H1 (cell line): ENCODE data around the gene GGA3. TPM values are rescaled to one million over a fixed set of nuclear protein-coding genes. Genes with fewer than 3 reads are reported as not detected.

Experiments used
- CTCF ChIA-PET: fragments of 300-600 bp; sonication (Branson Sonifier 250); formaldehyde crosslinking; loops from one replicate; lab custom pipeline; 2021; ENCODE audit not compliant: partially characterized antibody; lab: Charles Lee
- POLR2A ChIA-PET: fragments of 300-600 bp; sonication (Branson Sonifier 250); formaldehyde crosslinking; loops from one replicate; lab custom pipeline; 2021; ENCODE audit warnings: inconsistent platforms; ENCODE audit not compliant: partially characterized antibody; lab: Charles Lee
- DNase-seq, 2 experiments: peaks; one replicate each; pipeline versions ENCODE4 v3.0.0 to v3.0.0-alpha.2; 2010 to 2022; ENCODE audit warnings: low spot score in 2 of 2, low read depth in 1 of 2, mixed read lengths in 1 of 2
- FAIRE-seq: peaks from 2 replicates; lab custom pipeline; 2011; peaks lifted over from hg19 to GRCh38; lab: Jason Lieb, UNC
- H2AFZ ChIP-seq: 2 replicates; pipeline ENCODE4 v1.8.1; 2012; ENCODE audit warnings: low read length, inconsistent platforms
- H2AK5ac ChIP-seq: 2 replicates; pipeline ENCODE4 v1.6.1; 2013; ENCODE audit warnings: low read depth, low read length
- H2BK120ac ChIP-seq: replicated peaks from 2 replicates; pipeline ENCODE3; 2013; ENCODE audit warnings: low read depth, low read length, inconsistent platforms
- H2BK12ac ChIP-seq: 2 replicates; pipeline ENCODE4 v1.6.1; 2013; ENCODE audit warnings: low read depth, low read length
- H2BK15ac ChIP-seq: 2 replicates; pipeline ENCODE4 v1.6.1; 2013; ENCODE audit warnings: low read length
- H2BK20ac ChIP-seq: 2 replicates; pipeline ENCODE4 v1.6.1; 2013; ENCODE audit warnings: low read length
- H2BK5ac ChIP-seq: 2 replicates; pipeline ENCODE4 v1.6.1; 2013; ENCODE audit warnings: low read depth, low read length
- H3K14ac ChIP-seq: 2 replicates; pipeline ENCODE4 v1.6.1; 2013; ENCODE audit warnings: inconsistent platforms; ENCODE audit not compliant: insufficient read length
- H3K18ac ChIP-seq: 2 replicates; pipeline ENCODE4 v1.6.1; 2013; ENCODE audit warnings: low read length; ENCODE audit errors: extremely low read depth
- H3K23ac ChIP-seq: 2 replicates; pipeline ENCODE4 v1.6.1; 2013; ENCODE audit warnings: inconsistent platforms; ENCODE audit not compliant: insufficient read length
- H3K23me2 ChIP-seq: 2 replicates; pipeline ENCODE4 v1.6.1; 2013; ENCODE audit warnings: low read depth, low read length
- H3K27ac ChIP-seq: 2 replicates; pipeline ENCODE4 v1.6.1; 2011; ENCODE audit warnings: low read depth, low read length, inconsistent platforms
- H3K27me3 ChIP-seq, 4 experiments: replicated peaks in 1 of 4; 1 replicate in 1 of 4; 2 replicates in 3 of 4; pipeline versions ENCODE4 v1.6.1 to v1.8.1; 2011 to 2013; ENCODE audit warnings: low read length in 3 of 4, mild to moderate bottlenecking in 3 of 4, inconsistent platforms in 2 of 4, mixed read lengths in 2 of 4, moderate library complexity in 1 of 4; ENCODE audit not compliant: control insufficient read depth in 3 of 4, insufficient read depth in 3 of 4; ENCODE audit errors: extremely low read depth in 1 of 4
- H3K36me3 ChIP-seq, 4 experiments: 2 replicates each; pipeline versions ENCODE4 v1.6.1 to v1.8.1; 2011 to 2013; ENCODE audit warnings: mild to moderate bottlenecking in 4 of 4, low read length in 3 of 4, moderate library complexity in 2 of 4, control low read depth in 1 of 4, inconsistent platforms in 1 of 4; ENCODE audit not compliant: insufficient read depth in 4 of 4, control insufficient read depth in 2 of 4
- H3K4ac ChIP-seq: replicated peaks from 2 replicates; pipeline ENCODE3; 2013; ENCODE audit warnings: low read length, low read depth, mixed read lengths, inconsistent platforms; ENCODE audit not compliant: insufficient read length
- H3K4me1 ChIP-seq, 4 experiments: replicated peaks in 1 of 4; 1 replicate in 1 of 4; 2 replicates in 3 of 4; pipeline versions ENCODE4 v1.6.1 to v1.8.1; 2011 to 2013; ENCODE audit warnings: low read length in 3 of 4, inconsistent platforms in 2 of 4, mixed read lengths in 1 of 4; ENCODE audit not compliant: insufficient read depth in 4 of 4, control insufficient read depth in 3 of 4
- H3K4me2 ChIP-seq, 2 experiments: 2 replicates each; pipeline versions ENCODE4 v1.6.1 to v1.8.1; 2011 to 2013; ENCODE audit warnings: low read depth in 2 of 2, low read length in 2 of 2, control low read depth in 1 of 2, inconsistent platforms in 1 of 2, mild to moderate bottlenecking in 1 of 2; ENCODE audit not compliant: insufficient read depth in 1 of 2
- H3K4me3 ChIP-seq, 4 experiments: fragments of 200-600, 300-600 bp in 1 of 4; sonication (generic), shearing (Covaris generic), sonication (Bioruptor Twin) in 1 of 4; 2 replicates each; pipeline versions ENCODE4 v1.5.1 to v1.8.1; 2011 to 2016; ENCODE audit warnings: low read length in 4 of 4, low read depth in 3 of 4, control low read depth in 2 of 4, inconsistent platforms in 2 of 4, mild to moderate bottlenecking in 2 of 4, mixed read lengths in 1 of 4, moderate library complexity in 1 of 4; ENCODE audit not compliant: insufficient read depth in 2 of 4; ENCODE audit errors: extremely low read depth in 1 of 4
- H3K56ac ChIP-seq: replicated peaks from 2 replicates; pipeline ENCODE3; 2013; ENCODE audit warnings: low read depth, mild to moderate bottlenecking, mixed read lengths, low read length, inconsistent platforms; ENCODE audit not compliant: insufficient read length
- H3K79me1 ChIP-seq: 2 replicates; pipeline ENCODE4 v1.6.1; 2013; ENCODE audit warnings: low read depth, low read length, control low read depth
- H3K79me2 ChIP-seq, 2 experiments: 2 replicates each; pipeline versions ENCODE4 v1.6.1 to v1.8.1; 2012 to 2013; ENCODE audit warnings: low read length in 2 of 2, mild to moderate bottlenecking in 2 of 2, inconsistent platforms in 1 of 2; ENCODE audit not compliant: insufficient read depth in 2 of 2, control insufficient read depth in 1 of 2
- H3K9ac ChIP-seq, 4 experiments: replicated peaks in 1 of 4; 1 replicate in 1 of 4; 2 replicates in 3 of 4; pipeline versions ENCODE4 v1.6.1 to v1.8.1; 2011 to 2013; ENCODE audit warnings: low read depth in 3 of 4, low read length in 3 of 4, control low read depth in 2 of 4, mild to moderate bottlenecking in 2 of 4, moderate library complexity in 2 of 4, inconsistent platforms in 1 of 4; ENCODE audit errors: extremely low read depth in 1 of 4
- H3K9me3 ChIP-seq, 2 experiments: 2 replicates each; pipeline versions ENCODE4 v1.6.1 to v1.8.1; 2012 to 2013; ENCODE audit warnings: mild to moderate bottlenecking in 2 of 2, moderate library complexity in 2 of 2, control low read depth in 1 of 2, inconsistent platforms in 1 of 2, low read depth in 1 of 2, low read length in 1 of 2, mixed read lengths in 1 of 2; ENCODE audit not compliant: insufficient read depth in 2 of 2
- H4K20me1 ChIP-seq, 2 experiments: replicated peaks in 1 of 2; 2 replicates each; pipeline versions ENCODE3 to v1.8.1; 2011 to 2013; ENCODE audit warnings: inconsistent platforms in 2 of 2, low read length in 2 of 2, mild to moderate bottlenecking in 1 of 2; ENCODE audit not compliant: insufficient read depth in 2 of 2, control insufficient read depth in 1 of 2
- H4K5ac ChIP-seq: 2 replicates; pipeline ENCODE4 v1.6.1; 2013; ENCODE audit warnings: low read length, low read depth, mixed read lengths, inconsistent platforms; ENCODE audit not compliant: insufficient read length
- H4K8ac ChIP-seq: 2 replicates; pipeline ENCODE4 v1.8.0; 2013; ENCODE audit warnings: mild to moderate bottlenecking, moderate library complexity, low read length, inconsistent platforms; ENCODE audit not compliant: insufficient read depth; ENCODE audit errors: extremely low read depth
- H4K91ac ChIP-seq: replicated peaks from 2 replicates; pipeline ENCODE3; 2013; ENCODE audit warnings: low read length, mixed read lengths, inconsistent platforms; ENCODE audit not compliant: insufficient read length
- HDAC2 ChIP-seq, 2 experiments: fragments of 300-600 bp in 1 of 2; sonication (generic) in 1 of 2; IDR thresholded peaks; 2 replicates each; pipeline ENCODE4 v1.6.1; 2011 to 2012; ENCODE audit warnings: low read depth in 2 of 2, low read length in 2 of 2, mild to moderate bottlenecking in 2 of 2, moderate library complexity in 2 of 2, borderline replicate concordance in 1 of 2, inconsistent platforms in 1 of 2
- RBBP5 ChIP-seq: IDR thresholded peaks from 2 replicates; pipeline ENCODE4 v1.7.1; 2012; ENCODE audit warnings: low read depth, mild to moderate bottlenecking, inconsistent platforms, low read length, moderate library complexity, borderline replicate concordance
- TEAD4 ChIP-seq: IDR thresholded peaks from 2 replicates; pipeline ENCODE4 v1.6.1; 2012; ENCODE audit warnings: low read depth, low read length, inconsistent platforms, mixed read lengths
- WGBS, 2 experiments: shearing (Covaris generic) in 1 of 2; methylation state at CpG; one replicate each; pipeline versions ENCODE4 v1.1.6 to v1.1.7; 2013 to 2015; ENCODE audit warnings: low lambda C conversion rate in 2 of 2, mixed read lengths in 2 of 2, inconsistent platforms in 1 of 2, low coverage in 1 of 2, missing lambda C conversion rate in 1 of 2; ENCODE audit not compliant: insufficient replicate concordance in 2 of 2, insufficient coverage in 1 of 2, insufficient read length in 1 of 2; ENCODE audit errors: extremely low coverage in 1 of 2, missing lambda C conversion rate in 1 of 2; 5-methylcytosine and 5-hydroxymethylcytosine counted together
- polyA plus RNA-seq, 7 experiments: library from polyadenylated mRNA; depleted of rRNA in 3 of 7; stranded (reverse) in 5 of 7; unstranded in 2 of 7; fragments of >200 nt in 5 of 7; fragments of 200-250 nt in 2 of 7; gene quantifications; 1 replicate in 5 of 7; 2 replicates in 1 of 7; 4 replicates in 1 of 7; pipeline versions ENCODE4 v1.2.1 to v1.2.3, GENCODE V29; 2011 to 2013; ENCODE audit warnings: missing spikeins in 2 of 7, mixed read lengths in 2 of 7
- total RNA-seq: library from RNA; stranded (reverse); fragmentation: NEBNext Ultra II Directional; extraction: Animal tissue kit (Norgen Biotek cat#: 25700); gene quantifications from 2 replicates; pipeline ENCODE4 v1.2.1, GENCODE V29; 2021
- TF ChIP-seq, protein P1 (sequence below), 3 experiments: IDR thresholded peaks; 1 replicate in 2 of 3; 2 replicates in 1 of 3; pipeline versions ENCODE4 v1.5.1 to v1.6.1; 2011; ENCODE audit warnings: low read length in 3 of 3, mild to moderate bottlenecking in 3 of 3, inconsistent platforms in 2 of 3, low read depth in 1 of 3, moderate library complexity in 1 of 3; ENCODE audit not compliant: insufficient read depth in 1 of 3; ENCODE audit errors: control extremely low read depth in 1 of 3
- TF ChIP-seq, protein P2 (sequence below): IDR thresholded peaks from 2 replicates; pipeline ENCODE4 v1.6.1; 2012; ENCODE audit warnings: low read length, inconsistent platforms
- TF ChIP-seq, protein P3 (sequence below): IDR thresholded peaks from 2 replicates; pipeline ENCODE4 v1.6.1; 2011; ENCODE audit warnings: low read depth, mild to moderate bottlenecking, low read length; ENCODE audit not compliant: insufficient read depth

The GGA3 gene
- total and polyA plus RNA-seq, 2 of the 8 experiments (the other 6 are each of a cell fraction or from before 2014, with no cell fraction given) = 40.6 to 60.0 TPM

DNA sequence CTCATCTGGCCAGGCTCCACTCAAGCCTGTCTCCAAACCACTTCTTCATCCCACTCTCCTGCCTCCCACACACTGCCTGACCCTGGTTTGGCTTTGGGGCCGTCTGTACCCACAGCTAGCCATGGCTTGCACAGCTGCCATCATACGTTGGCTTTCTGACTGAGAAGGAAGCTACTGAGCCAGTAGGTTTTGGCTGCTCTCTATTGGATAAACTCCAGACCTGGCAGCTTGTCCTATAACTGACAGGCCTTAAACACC lies 5.7 kb upstream of the GGA3 start:
- POLR2A ChIA-PET = interaction anchor here (0.6 to 6.7 kb wide), 15 partner anchors 11 to 487 kb away, joined by 3 to 53 read pairs (median 4); partner anchors contain the start of genes JPT1, NUP85, SLC25A19 and SUMO2
- no peak overlapping the region for H3K9ac ChIP-seq

More for the DNA sequence above, 5.7 kb upstream of the GGA3 start:
- DNase-seq (no peak), FAIRE-seq (no peak)
- Histone ChIP-seq H4K5ac (no peak overlapping the region), H3K36me3 (peaks cover 12 to 34% (median 25%) of the 10 kb centered on the region in 4 experiments), H2AK5ac (no peak overlapping the region), H3K14ac (no peak overlapping the region), H3K79me1 (no peaks in the 10 kb centered on the region), H3K23me2 (peaks cover 20% of the 10 kb centered on the region), H3K27ac (no peak overlapping the region), H3K79me2 (peaks cover 0 to 10% of the 10 kb centered on the region in 2 experiments; a peak in 2 of 4 replicates), H3K4me2 (no peak overlapping the region), H3K23ac (no peak overlapping the region), H2BK15ac (no peak overlapping the region), H3K18ac (no peak overlapping the region), H4K20me1 (peaks cover 2 to 7% of the 10 kb centered on the region in 2 experiments), H2BK12ac (no peak overlapping the region), H2BK120ac (no peak overlapping the region), H3K4ac (no peak overlapping the region), H3K4me3 (no peak overlapping the region), H2AFZ (no peak overlapping the region), H3K4me1 (peaks cover 0 to 8% (median 7%) of the 10 kb centered on the region in 4 experiments; a peak in 4 of 7 replicates), H2BK20ac (no peak overlapping the region), H3K9me3 (no peaks in the 10 kb centered on the region), H4K8ac (no peak overlapping the region), H2BK5ac (peak overlapping the region; percentile 18; the same call in 1 of the 2 replicates), H3K27me3 (no peaks in the 10 kb centered on the region), H4K91ac (no peak overlapping the region), H3K56ac (no peak overlapping the region)
- CTCF ChIA-PET = interaction anchor here (0.6 to 21.2 kb wide), 17 partner anchors 6 to 1810 kb away, joined by 3 to 369 read pairs (median 4); partner anchors contain the start of genes GGA3, GRB2 and MRPS7
- TF ChIP-seq, protein P1, sequence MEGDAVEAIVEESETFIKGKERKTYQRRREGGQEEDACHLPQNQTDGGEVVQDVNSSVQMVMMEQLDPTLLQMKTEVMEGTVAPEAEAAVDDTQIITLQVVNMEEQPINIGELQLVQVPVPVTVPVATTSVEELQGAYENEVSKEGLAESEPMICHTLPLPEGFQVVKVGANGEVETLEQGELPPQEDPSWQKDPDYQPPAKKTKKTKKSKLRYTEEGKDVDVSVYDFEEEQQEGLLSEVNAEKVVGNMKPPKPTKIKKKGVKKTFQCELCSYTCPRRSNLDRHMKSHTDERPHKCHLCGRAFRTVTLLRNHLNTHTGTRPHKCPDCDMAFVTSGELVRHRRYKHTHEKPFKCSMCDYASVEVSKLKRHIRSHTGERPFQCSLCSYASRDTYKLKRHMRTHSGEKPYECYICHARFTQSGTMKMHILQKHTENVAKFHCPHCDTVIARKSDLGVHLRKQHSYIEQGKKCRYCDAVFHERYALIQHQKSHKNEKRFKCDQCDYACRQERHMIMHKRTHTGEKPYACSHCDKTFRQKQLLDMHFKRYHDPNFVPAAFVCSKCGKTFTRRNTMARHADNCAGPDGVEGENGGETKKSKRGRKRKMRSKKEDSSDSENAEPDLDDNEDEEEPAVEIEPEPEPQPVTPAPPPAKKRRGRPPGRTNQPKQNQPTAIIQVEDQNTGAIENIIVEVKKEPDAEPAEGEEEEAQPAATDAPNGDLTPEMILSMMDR (IDR thresholded peaks at IDR 0.05; ENCODE audit: control extremely low read depth in 1 of 3, insufficient read depth in 1 of 3, low read depth in 1 of 3, low read length in 3 of 3) = no peak
- no peak for TF ChIP-seq HDAC2 (IDR thresholded peaks at IDR 0.05; ENCODE audit: borderline replicate concordance in 1 of 2, low read depth in 2 of 2, low read length in 2 of 2)
- TF ChIP-seq, protein P2, sequence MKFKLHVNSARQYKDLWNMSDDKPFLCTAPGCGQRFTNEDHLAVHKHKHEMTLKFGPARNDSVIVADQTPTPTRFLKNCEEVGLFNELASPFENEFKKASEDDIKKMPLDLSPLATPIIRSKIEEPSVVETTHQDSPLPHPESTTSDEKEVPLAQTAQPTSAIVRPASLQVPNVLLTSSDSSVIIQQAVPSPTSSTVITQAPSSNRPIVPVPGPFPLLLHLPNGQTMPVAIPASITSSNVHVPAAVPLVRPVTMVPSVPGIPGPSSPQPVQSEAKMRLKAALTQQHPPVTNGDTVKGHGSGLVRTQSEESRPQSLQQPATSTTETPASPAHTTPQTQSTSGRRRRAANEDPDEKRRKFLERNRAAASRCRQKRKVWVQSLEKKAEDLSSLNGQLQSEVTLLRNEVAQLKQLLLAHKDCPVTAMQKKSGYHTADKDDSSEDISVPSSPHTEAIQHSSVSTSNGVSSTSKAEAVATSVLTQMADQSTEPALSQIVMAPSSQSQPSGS = no peak
- TF ChIP-seq, protein P3, sequence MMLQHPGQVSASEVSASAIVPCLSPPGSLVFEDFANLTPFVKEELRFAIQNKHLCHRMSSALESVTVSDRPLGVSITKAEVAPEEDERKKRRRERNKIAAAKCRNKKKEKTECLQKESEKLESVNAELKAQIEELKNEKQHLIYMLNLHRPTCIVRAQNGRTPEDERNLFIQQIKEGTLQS = no peak
- no peak for TF ChIP-seq RBBP5
- TF ChIP-seq TEAD4 = no peak
- 83% methylated on average over 2 of the region's 2 CpGs; no CpG with 5 or more reads in 1 of the 2 experiments for WGBS, 2 experiments
